ENCODE data around the gene MTHFD2L. TPM values are rescaled to one million over a fixed set of nuclear protein-coding genes. Genes with fewer than 3 reads are reported as not detected.

Gene MTHFD2L
- polyA plus RNA-seq, 4 donors: 21.7 to 27.5 (median 24.6) TPM

- DNase-seq (ENCODE audit: low read depth in 4 of 4, low spot score in 2 of 4): no peak
Measured at GRCh38 chr4:74235135-74235534, 77.2 kb downstream of the MTHFD2L start.

- DNase-seq (ENCODE audit: low read depth in 4 of 4, low spot score in 2 of 4): no peak
Measured at GRCh38 chr4:74237425-74237966, 79.6 kb downstream of the MTHFD2L start.

GRCh38 chr4:74244049-74244448, 86.1 kb downstream of the MTHFD2L start:
- DNase-seq (ENCODE audit: low read depth in 4 of 4, low spot score in 2 of 4): no peak

- DNase-seq (ENCODE audit: low read depth in 4 of 4, low spot score in 2 of 4): no peak
Measured at GRCh38 chr4:74252933-74253332, 95.0 kb downstream of the MTHFD2L start.

GRCh38 chr4:74254386-74254785, 96.5 kb downstream of the MTHFD2L start:
- no peak for DNase-seq (ENCODE audit: low read depth in 4 of 4, low spot score in 2 of 4)

GRCh38 chr4:74255096-74255495, 97.2 kb downstream of the MTHFD2L start:
- DNase-seq (ENCODE audit: low read depth in 4 of 4, low spot score in 2 of 4): no peak

GRCh38 chr4:74258963-74259362, 101.0 kb downstream of the MTHFD2L start:
- DNase-seq (ENCODE audit: low read depth in 4 of 4, low spot score in 2 of 4): peak in 1 of 4 donors; percentile 0

GRCh38 chr4:74260036-74260435, 102.1 kb downstream of the MTHFD2L start:
- no peak for DNase-seq (ENCODE audit: low read depth in 4 of 4, low spot score in 2 of 4)

- DNase-seq (ENCODE audit: low read depth in 4 of 4, low spot score in 2 of 4): no peak
Measured at GRCh38 chr4:74262522-74262921, 104.6 kb downstream of the MTHFD2L start.

GRCh38 chr4:74263551-74263950, 105.6 kb downstream of the MTHFD2L start:
- DNase-seq (ENCODE audit: low read depth in 4 of 4, low spot score in 2 of 4): no peak

GRCh38 chr4:74266081-74266480, 108.2 kb downstream of the MTHFD2L start:
- no peak for DNase-seq (ENCODE audit: low read depth in 4 of 4, low spot score in 2 of 4)

GRCh38 chr4:74267998-74268606, 110.2 kb downstream of the MTHFD2L start:
- DNase-seq (ENCODE audit: low read depth in 4 of 4, low spot score in 2 of 4): no peak

- DNase-seq (ENCODE audit: low read depth in 4 of 4, low spot score in 2 of 4): no peak
Measured at GRCh38 chr4:74268643-74269042, 110.7 kb downstream of the MTHFD2L start.

- no peak for DNase-seq (ENCODE audit: low read depth in 4 of 4, low spot score in 2 of 4)
Measured at GRCh38 chr4:74278490-74278889, 120.6 kb downstream of the MTHFD2L start.

- no peak for DNase-seq (ENCODE audit: low read depth in 4 of 4, low spot score in 2 of 4)
Measured at GRCh38 chr4:74279716-74280115, 121.8 kb downstream of the MTHFD2L start.

- no peak for DNase-seq (ENCODE audit: low read depth in 4 of 4, low spot score in 2 of 4)
Measured at GRCh38 chr4:74282926-74283325, 125.0 kb downstream of the MTHFD2L start.

GRCh38 chr4:74283614-74284013, 125.7 kb downstream of the MTHFD2L start:
- DNase-seq (ENCODE audit: low read depth in 4 of 4, low spot score in 2 of 4): no peak

- DNase-seq (ENCODE audit: low read depth in 4 of 4, low spot score in 2 of 4): no peak
Measured at GRCh38 chr4:74284053-74284452, 126.1 kb downstream of the MTHFD2L start.

GRCh38 chr4:74287164-74287563, 129.2 kb downstream of the MTHFD2L start:
- no peak for DNase-seq (ENCODE audit: low read depth in 4 of 4, low spot score in 2 of 4)

GRCh38 chr4:74287791-74288190, 129.9 kb downstream of the MTHFD2L start:
- no peak for DNase-seq (ENCODE audit: low read depth in 4 of 4, low spot score in 2 of 4)

- no peak for DNase-seq (ENCODE audit: low read depth in 4 of 4, low spot score in 2 of 4)
Measured at GRCh38 chr4:74291471-74291870, 133.6 kb downstream of the MTHFD2L start.

GRCh38 chr4:74292111-74292870, 134.4 kb downstream of the MTHFD2L start:
- no peak for DNase-seq (ENCODE audit: low read depth in 4 of 4, low spot score in 2 of 4)
